WERI-Rb-1 (cell line): Measurements from ENCODE around the gene MKLN1.

ENCODE experiments used
- DNase-seq: peaks from one replicate; pipeline ENCODE4 v3.0.0-alpha.2; 2020
- H3K27ac ChIP-seq: fragments of 250-450 bp; sonication (Bioruptor Pico); 2 replicates; pipeline ENCODE4 v1.5.1; 2020; ENCODE audit warnings: mild to moderate bottlenecking, moderate library complexity
- H3K27me3 ChIP-seq: fragments of 250-450 bp; sonication (Bioruptor Pico); 2 replicates; pipeline ENCODE4 v1.5.1; 2021; ENCODE audit warnings: mild to moderate bottlenecking, low read depth, moderate library complexity; ENCODE audit not compliant: insufficient read depth, severe bottlenecking
- H3K36me3 ChIP-seq: fragments of 250-450 bp; sonication (Bioruptor Pico); 2 replicates; pipeline ENCODE4 v1.5.1; 2020; ENCODE audit warnings: mild to moderate bottlenecking, moderate library complexity
- H3K4me3 ChIP-seq: 2 replicates; pipeline ENCODE4 v1.5.1; 2011; ENCODE audit warnings: low read depth, mild to moderate bottlenecking, control low read depth, low read length
- H3K9me3 ChIP-seq: fragments of 250-450 bp; sonication (Bioruptor Pico); 2 replicates; pipeline ENCODE4 v1.5.1; 2021; ENCODE audit warnings: mild to moderate bottlenecking, moderate library complexity; ENCODE audit not compliant: severe bottlenecking
- TF ChIP-seq, protein P1 (sequence below): IDR thresholded peaks from 2 replicates; pipeline ENCODE4 v1.5.1; 2011; ENCODE audit warnings: low read depth, mild to moderate bottlenecking, control low read depth, inconsistent platforms, low read length

MKLN1 gene

DNA sequence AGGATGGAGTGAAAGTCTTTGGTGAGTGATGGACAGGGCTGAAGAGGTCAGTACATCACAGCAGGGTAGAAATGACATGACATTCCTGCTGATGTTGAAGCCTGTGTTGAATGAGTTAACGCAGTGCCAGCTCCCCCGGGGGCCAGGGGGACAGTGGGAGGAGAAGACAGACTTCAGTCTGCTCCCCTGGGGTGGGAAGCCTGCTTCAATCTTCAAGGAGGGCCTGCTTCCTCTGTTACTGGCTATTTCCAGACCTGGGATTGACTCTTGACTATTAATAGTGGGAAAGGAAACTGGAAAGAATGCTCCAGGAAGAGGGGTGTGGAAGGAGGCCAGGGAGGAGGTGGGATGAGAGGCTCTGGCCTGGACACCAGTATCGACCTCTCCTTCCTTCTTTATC lies 201.5 kb downstream of the MKLN1 start:
- TF ChIP-seq, protein P1, sequence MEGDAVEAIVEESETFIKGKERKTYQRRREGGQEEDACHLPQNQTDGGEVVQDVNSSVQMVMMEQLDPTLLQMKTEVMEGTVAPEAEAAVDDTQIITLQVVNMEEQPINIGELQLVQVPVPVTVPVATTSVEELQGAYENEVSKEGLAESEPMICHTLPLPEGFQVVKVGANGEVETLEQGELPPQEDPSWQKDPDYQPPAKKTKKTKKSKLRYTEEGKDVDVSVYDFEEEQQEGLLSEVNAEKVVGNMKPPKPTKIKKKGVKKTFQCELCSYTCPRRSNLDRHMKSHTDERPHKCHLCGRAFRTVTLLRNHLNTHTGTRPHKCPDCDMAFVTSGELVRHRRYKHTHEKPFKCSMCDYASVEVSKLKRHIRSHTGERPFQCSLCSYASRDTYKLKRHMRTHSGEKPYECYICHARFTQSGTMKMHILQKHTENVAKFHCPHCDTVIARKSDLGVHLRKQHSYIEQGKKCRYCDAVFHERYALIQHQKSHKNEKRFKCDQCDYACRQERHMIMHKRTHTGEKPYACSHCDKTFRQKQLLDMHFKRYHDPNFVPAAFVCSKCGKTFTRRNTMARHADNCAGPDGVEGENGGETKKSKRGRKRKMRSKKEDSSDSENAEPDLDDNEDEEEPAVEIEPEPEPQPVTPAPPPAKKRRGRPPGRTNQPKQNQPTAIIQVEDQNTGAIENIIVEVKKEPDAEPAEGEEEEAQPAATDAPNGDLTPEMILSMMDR, result no peak
- H3K27ac ChIP-seq, result no peak overlapping the region
- H3K9me3 ChIP-seq, result no peaks in the 10 kb centered on the region
- no peaks in the 10 kb centered on the region for H3K27me3 ChIP-seq
- H3K36me3 ChIP-seq, result no peaks in the 10 kb centered on the region
- no peak for DNase-seq
- no peak overlapping the region for H3K4me3 ChIP-seq

DNA sequence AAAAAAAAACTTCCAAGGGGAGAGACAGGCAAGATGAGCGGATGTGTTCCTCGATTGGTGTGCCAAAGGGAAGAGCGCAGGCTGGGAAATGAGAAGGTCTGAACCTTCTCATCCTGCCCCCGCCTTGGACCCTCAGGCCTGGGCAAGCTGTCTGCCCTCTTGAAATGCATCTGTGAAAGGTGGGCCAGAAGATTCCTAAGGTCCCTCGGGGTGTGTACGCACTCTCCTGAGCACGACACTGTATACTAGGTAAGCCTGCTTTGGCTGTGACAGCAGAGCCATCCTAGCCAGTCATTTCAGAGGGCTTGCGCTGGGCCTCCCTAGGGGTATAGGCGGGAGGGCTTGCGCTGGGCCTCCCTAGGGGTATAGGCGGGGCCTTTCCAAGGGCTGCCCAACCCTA lies 201.9 kb downstream of the MKLN1 start:
- TF ChIP-seq, protein P1, result no peak
- Histone ChIP-seq H3K27me3 (no peaks in the 10 kb centered on the region), H3K27ac (no peak overlapping the region), H3K36me3 (no peaks in the 10 kb centered on the region), H3K9me3 (no peaks in the 10 kb centered on the region), H3K4me3 (no peak overlapping the region)
- DNase-seq, result no peak

DNA sequence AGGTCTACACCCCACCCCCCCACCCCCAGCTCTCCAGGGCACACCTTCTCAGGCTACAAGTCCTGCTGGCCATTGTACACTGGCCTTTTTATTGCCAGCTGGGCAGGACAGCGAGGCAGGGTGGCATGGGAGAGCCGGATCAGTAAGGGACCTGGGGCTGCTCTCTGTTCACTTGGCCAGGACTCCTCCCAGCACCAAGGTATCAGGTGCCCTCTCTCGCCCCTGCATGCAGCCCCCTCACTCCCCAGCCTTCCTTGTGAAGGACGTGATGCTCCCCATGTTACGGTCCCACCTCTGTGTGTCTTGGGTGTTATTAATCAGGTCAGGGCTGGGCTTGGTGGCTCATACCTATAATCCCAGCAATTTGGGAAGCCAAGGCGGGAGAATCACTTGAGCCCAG lies 202.5 kb downstream of the MKLN1 start:
- Histone ChIP-seq H3K36me3 (no peaks in the 10 kb centered on the region), H3K27ac (no peak overlapping the region)

DNA sequence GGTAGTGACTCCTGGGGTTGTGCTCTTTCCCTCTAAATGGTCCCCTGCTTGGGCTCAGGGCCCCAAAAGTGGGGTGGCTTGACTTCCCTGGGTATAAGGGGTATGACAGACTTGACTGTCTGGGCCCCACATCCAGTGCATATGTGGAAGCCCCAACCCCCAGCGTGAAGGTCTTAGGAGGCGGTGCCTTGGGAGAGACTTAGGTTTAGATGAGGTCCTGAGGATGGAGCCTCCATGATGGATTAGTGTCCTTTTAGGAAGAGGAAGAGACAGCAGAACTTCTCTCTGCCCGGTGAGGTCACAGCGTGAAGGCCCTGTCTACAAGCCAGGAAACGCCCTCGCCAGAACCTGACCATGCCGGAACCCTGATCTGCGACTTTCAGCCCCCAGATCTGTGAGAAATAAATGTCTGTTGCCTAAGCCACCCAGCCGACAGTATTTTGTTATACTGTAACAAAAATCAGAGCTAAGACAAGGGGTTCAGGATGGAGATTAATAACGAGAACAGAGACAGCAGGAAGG lies 205.0 kb downstream of the MKLN1 start:
- Histone ChIP-seq H3K27me3 (no peaks in the 10 kb centered on the region), H3K27ac (no peak overlapping the region), H3K9me3 (no peaks in the 10 kb centered on the region), H3K36me3 (no peaks in the 10 kb centered on the region), H3K4me3 (no peak overlapping the region)
- DNase-seq, result no peak
- TF ChIP-seq, protein P1, result no peak

More for the DNA sequence above, 202.5 kb downstream of the MKLN1 start:
- no peak for DNase-seq
- Histone ChIP-seq H3K9me3 (no peaks in the 10 kb centered on the region), H3K4me3 (no peak overlapping the region), H3K27me3 (no peaks in the 10 kb centered on the region)
- TF ChIP-seq, protein P1, result no peak

DNA sequence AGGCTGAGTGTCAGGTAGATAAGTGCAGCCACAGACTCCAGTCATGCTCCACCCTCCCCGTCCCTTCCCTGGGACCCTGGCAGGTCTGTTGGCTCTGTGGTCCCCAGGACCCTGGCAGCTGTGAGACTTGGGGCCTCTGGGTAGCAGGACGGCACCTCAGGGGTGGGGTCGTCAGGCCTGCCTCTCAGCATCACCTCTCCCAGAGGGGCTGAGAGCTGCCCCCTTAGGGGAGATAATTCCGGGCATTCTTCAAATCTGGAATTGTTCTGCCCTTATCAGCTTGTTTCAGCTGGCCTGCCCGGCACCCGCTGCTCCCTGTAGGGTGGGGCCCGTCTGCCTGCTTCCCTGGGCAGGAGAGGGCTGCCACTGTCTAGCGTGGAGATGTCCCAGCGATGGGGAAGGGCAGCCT lies 205.5 kb downstream of the MKLN1 start:
- no peak overlapping the region for H3K27ac ChIP-seq

More for the DNA sequence above, 205.5 kb downstream of the MKLN1 start:
- TF ChIP-seq, protein P1, result no peak
- DNase-seq, result no peak
- H3K4me3 ChIP-seq, result no peak overlapping the region
- H3K27me3 ChIP-seq, result no peaks in the 10 kb centered on the region
- no peaks in the 10 kb centered on the region for H3K36me3 ChIP-seq
- no peaks in the 10 kb centered on the region for H3K9me3 ChIP-seq
